Superior temporal gyrus (tissue), 1 donor: ENCODE data around the gene SLC27A5.
"Not testable (repeated sequence)": the region's sequence is repeated elsewhere in the genome, so short reads cannot be mapped to it uniquely, and the experiment has no call there.

Source experiments
- DNase-seq: peaks from one replicate; pipeline ENCODE4 v3.0.0-alpha.2; 2016; ENCODE audit errors: extremely low spot score

Gene SLC27A5

GRCh38 chr19:58468216-58468839 is 43.5 kb downstream of the SLC27A5 start:
- no peak for DNase-seq

- peak; percentile 99 for DNase-seq
Measured at GRCh38 chr19:58466760-58467589, 44.8 kb downstream of the SLC27A5 start, which contains the start of gene ZNF324. Gene ZNF324, plus strand, starts transcription at chr19:58467080. Its CDS starts 2,106 bp downstream, at chr19:58469186.

DNA sequence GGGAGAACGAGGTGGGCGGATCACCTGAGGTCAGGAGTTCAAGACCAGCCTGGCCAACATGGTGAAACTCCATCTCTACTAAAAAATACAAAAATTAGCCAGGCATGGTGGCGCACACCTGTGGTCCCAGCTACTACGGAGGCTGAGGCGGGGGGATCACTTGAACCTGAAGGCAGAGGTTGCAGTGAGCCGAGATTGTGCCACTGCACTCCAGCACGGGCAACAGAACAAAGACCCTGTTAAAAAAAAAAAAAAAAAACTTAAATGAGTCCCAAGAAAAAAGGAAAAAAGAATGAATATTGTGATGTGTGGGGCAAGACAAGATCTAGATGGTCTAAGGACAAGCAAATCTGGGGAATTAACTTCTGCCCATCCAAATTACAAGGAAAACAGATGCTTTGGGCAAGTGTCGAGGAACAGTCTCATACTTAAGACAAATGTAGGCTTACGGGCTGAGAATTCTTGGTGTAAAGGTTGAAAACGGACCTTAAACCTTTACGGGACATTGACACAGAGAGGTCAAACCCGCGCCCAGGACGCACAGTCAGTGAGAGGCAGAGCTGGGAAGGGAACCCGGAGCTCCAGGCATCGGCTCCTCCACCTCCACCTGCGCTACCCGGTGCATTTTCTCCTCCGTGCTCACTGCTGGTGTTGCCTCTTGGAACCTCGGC is 45.6 kb downstream of the SLC27A5 start:
- no peak for DNase-seq

- DNase-seq: no peak
Measured at GRCh38 chr19:58460039-58460438, 51.8 kb downstream of the SLC27A5 start.

- DNase-seq: no peak
Measured at GRCh38 chr19:58456111-58456510, 55.7 kb downstream of the SLC27A5 start.

DNA sequence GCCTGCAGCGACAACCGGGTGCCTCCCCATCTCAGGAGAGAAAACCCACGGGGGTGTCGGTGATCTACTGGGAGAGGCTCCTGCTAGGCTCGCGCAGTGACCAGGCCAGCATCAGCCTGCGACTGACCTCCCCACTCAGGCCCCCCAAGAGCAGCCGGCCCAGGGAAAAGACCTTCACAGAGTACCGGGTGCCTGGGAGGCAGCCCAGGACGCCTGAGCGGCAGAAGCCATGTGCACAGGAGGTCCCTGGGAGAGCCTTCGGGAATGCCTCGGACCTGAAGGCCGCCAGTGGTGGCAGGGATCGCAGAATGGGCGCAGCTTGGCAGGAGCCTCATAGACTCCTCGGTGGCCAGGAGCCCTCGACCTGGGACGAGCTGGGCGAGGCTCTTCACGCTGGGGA is 56.5 kb downstream of the SLC27A5 start:
- no peak for DNase-seq

GRCh38 chr19:58453743-58454142 is 58.0 kb downstream of the SLC27A5 start:
- DNase-seq: no peak

DNA sequence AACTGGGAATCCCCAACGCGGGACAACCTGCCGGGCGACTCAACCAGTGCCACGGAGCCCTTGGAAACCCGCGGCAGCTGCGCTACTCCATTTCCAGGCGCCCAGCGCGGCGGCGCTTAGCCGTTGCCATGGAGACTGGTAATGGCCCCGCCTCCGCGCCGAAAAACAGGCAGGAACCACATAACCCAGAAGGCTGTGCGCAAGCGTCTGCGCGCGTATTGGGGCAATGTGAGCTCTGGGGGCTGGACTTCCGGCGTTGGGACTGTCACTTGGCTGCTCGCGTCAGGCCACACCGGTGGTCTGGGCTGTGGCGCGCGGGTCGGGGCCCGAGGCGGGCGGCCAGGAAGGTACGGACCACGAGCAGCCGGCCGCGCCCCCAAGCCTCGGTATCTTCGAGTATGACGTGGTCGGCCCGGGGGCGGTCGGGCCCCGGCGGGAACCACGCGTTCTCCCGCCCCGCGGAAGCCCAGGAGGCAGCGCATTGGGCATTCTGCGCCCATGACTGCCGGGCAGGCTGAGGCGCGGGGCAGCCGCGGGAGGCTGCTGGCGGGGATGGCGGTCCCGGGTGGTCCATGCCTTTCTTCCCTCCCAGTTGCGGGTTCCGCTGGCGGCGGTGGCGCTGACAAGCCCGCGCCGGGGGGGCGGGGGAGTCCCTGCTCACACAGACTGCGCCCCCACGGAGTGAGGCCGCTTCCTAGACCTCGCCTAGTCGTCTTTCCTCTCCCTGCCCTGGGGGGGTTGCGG is 60.3 kb downstream of the SLC27A5 start, which contains the start of gene ZNF324B:
ZNF324B (plus strand) TSS at position 265 of the 744 bp plus-strand sequence. CDS start 2,080 bp downstream, outside the sequence.
- DNase-seq: peak; percentile 99

- peak; percentile 26 for DNase-seq
Measured at GRCh38 chr19:58450856-58451357, 60.9 kb downstream of the SLC27A5 start.

- DNase-seq: not testable (repeated sequence)
Measured at GRCh38 chr19:58449980-58450379, 61.8 kb downstream of the SLC27A5 start.

GRCh38 chr19:58448860-58449259 is 62.9 kb downstream of the SLC27A5 start:
- not testable (repeated sequence) for DNase-seq
